Activated CD4-positive, alpha-beta T cell treated with anti-CD3 and anti-CD28 coated beads for 24 hours (primary cell): ENCODE results near the gene ZNF668.
"Not testable (repeated sequence)": the region's sequence is repeated elsewhere in the genome, so short reads cannot be mapped to it uniquely, and the experiment has no call there.

Experiments
- DNase-seq, 2 donors: peaks; one replicate each; pipeline ENCODE4 v3.0.0-alpha.2; 2020; ENCODE audit warnings: low read depth in 2 of 2

The ZNF668 gene

GRCh38 chr16:31013292-31013691 lies 60.7 kb downstream of the ZNF668 start:
- DNase-seq = not testable (repeated sequence)

DNA sequence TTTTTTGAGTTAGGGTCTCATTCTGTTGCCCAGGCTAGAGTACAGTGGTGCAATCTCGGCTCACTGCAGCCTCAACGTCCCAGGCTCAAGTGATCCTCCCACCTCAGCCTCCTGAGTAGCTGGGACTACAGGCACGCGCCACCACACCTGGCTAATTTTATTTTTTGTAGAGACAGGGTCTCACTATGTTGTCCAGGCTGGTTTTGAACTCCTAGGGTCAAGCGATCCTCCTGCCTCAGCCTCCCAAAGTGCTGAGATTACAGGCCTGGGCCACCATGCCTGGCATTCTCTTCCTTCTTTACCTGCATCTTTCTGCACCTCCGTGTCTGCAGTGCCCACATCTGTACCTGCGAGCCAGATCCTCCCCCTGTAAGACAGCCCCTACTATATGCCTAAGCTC lies 62.2 kb downstream of the ZNF668 start:
- DNase-seq = not testable (repeated sequence)
